Testis (tissue), 2 donors: ENCODE results near the gene BEAN1.
"Not testable (repeated sequence)": the region's sequence is repeated elsewhere in the genome, so short reads cannot be mapped to it uniquely, and the experiment has no call there.

Experiments
- POLR2A ChIP-seq: fragments of 450-650 bp; IDR thresholded peaks from one replicate; pipeline ENCODE4 v1.6.1; 2017; ENCODE audit warnings: antibody characterized with exemption, mild to moderate bottlenecking, moderate library complexity
- TF ChIP-seq, protein P1 (sequence below), 3 experiments: fragments of 450-650 bp in 2 of 3; fragments of 200-600 bp in 1 of 3; sonication (generic) in 1 of 3; IDR thresholded peaks; one replicate each; pipeline ENCODE4 v1.5.1; 2016 to 2019; ENCODE audit warnings: antibody characterized with exemption in 3 of 3, mild to moderate bottlenecking in 2 of 3, moderate library complexity in 1 of 3

DNA sequence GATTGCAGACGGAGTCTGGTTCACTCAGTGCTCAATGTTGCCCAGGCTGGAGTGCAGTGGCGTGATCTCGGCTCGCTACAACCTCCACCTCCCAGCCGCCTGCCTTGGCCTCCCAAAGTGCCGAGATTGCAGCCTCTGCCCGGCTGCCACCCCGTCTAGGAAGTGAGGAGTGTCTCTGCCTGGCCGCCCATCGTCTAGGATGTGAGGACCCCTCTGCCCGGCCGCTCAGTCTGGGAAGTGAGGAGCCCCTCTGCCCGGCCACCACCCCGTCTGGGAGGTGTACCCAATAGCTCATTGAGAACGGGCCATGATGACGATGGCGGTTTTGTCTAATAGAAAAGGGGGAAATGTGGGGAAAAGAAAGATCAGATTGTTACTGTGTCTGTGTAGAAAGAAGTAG, 87.3 kb downstream of the BEAN1 start:
- TF ChIP-seq, protein P1, sequence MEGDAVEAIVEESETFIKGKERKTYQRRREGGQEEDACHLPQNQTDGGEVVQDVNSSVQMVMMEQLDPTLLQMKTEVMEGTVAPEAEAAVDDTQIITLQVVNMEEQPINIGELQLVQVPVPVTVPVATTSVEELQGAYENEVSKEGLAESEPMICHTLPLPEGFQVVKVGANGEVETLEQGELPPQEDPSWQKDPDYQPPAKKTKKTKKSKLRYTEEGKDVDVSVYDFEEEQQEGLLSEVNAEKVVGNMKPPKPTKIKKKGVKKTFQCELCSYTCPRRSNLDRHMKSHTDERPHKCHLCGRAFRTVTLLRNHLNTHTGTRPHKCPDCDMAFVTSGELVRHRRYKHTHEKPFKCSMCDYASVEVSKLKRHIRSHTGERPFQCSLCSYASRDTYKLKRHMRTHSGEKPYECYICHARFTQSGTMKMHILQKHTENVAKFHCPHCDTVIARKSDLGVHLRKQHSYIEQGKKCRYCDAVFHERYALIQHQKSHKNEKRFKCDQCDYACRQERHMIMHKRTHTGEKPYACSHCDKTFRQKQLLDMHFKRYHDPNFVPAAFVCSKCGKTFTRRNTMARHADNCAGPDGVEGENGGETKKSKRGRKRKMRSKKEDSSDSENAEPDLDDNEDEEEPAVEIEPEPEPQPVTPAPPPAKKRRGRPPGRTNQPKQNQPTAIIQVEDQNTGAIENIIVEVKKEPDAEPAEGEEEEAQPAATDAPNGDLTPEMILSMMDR (IDR thresholded peaks at IDR 0.05): not testable (repeated sequence)
- TF ChIP-seq POLR2A: not testable (repeated sequence)
